SHP77 treated with DMSO at 0.1 percent for 48 hours (cell line): ENCODE measurements around the gene TMEM209.

ENCODE experiments used
- DNase-seq: peaks from one replicate; lab custom pipeline; 2025; lab: John Stamatoyannopoulos, UW

TMEM209 gene

GRCh38 chr7:130143986-130144311, 61.3 kb downstream of the TMEM209 start:
- DNase-seq: no peak

- no peak for DNase-seq
Observed at GRCh38 chr7:130143334-130143732, 61.9 kb downstream of the TMEM209 start.

- no peak for DNase-seq
Observed at GRCh38 chr7:130142654-130143333, 62.4 kb downstream of the TMEM209 start.

- DNase-seq: no peak
Observed at GRCh38 chr7:130141884-130142653, 63.1 kb downstream of the TMEM209 start.

- DNase-seq: no peak
Observed at GRCh38 chr7:130141161-130141883, 63.9 kb downstream of the TMEM209 start.

- DNase-seq: no peak
Observed at GRCh38 chr7:130140551-130141160, 64.5 kb downstream of the TMEM209 start.

- DNase-seq: no peak
Observed at GRCh38 chr7:130139193-130139960, 65.8 kb downstream of the TMEM209 start.

- DNase-seq: no peak
Observed at GRCh38 chr7:130137207-130137606, 68.0 kb downstream of the TMEM209 start.

GRCh38 chr7:130136579-130137167, 68.5 kb downstream of the TMEM209 start:
- DNase-seq: no peak

- no peak for DNase-seq
Observed at GRCh38 chr7:130135208-130136205, 69.7 kb downstream of the TMEM209 start.

GRCh38 chr7:130134726-130135125, 70.5 kb downstream of the TMEM209 start:
- no peak for DNase-seq

GRCh38 chr7:130134106-130134636, 71.0 kb downstream of the TMEM209 start:
- DNase-seq: no peak

- no peak for DNase-seq
Observed at GRCh38 chr7:130133029-130133782, 72.0 kb downstream of the TMEM209 start.

- DNase-seq: no peak
Observed at GRCh38 chr7:130131964-130132875, 73.0 kb downstream of the TMEM209 start.

GRCh38 chr7:130131191-130131834, 73.9 kb downstream of the TMEM209 start:
- DNase-seq: no peak

GRCh38 chr7:130129011-130129411, 76.2 kb downstream of the TMEM209 start:
- no peak for DNase-seq

GRCh38 chr7:130127821-130128317, 77.3 kb downstream of the TMEM209 start:
- no peak for DNase-seq
